Thyroid gland (tissue), 4 donors: Measurements from ENCODE around the gene ARHGAP10.

Experiments
- POLR2A ChIP-seq, 2 donors: fragments of 450-650 bp; IDR thresholded peaks; one replicate each; pipeline ENCODE4 v1.6.1; 2017; ENCODE audit warnings: antibody characterized with exemption in 2 of 2, mild to moderate bottlenecking in 2 of 2, moderate library complexity in 1 of 2
- TF ChIP-seq, protein P1 (sequence below), 6 experiments: fragments of 200-600 bp in 3 of 6; fragments of 450-650 bp in 3 of 6; sonication (generic) in 3 of 6; IDR thresholded peaks; one replicate each; pipeline ENCODE4 v1.5.1; 2016 to 2019; ENCODE audit warnings: antibody characterized with exemption in 6 of 6, mild to moderate bottlenecking in 2 of 6, inconsistent platforms in 1 of 6, moderate library complexity in 1 of 6

- TF ChIP-seq, protein P1, sequence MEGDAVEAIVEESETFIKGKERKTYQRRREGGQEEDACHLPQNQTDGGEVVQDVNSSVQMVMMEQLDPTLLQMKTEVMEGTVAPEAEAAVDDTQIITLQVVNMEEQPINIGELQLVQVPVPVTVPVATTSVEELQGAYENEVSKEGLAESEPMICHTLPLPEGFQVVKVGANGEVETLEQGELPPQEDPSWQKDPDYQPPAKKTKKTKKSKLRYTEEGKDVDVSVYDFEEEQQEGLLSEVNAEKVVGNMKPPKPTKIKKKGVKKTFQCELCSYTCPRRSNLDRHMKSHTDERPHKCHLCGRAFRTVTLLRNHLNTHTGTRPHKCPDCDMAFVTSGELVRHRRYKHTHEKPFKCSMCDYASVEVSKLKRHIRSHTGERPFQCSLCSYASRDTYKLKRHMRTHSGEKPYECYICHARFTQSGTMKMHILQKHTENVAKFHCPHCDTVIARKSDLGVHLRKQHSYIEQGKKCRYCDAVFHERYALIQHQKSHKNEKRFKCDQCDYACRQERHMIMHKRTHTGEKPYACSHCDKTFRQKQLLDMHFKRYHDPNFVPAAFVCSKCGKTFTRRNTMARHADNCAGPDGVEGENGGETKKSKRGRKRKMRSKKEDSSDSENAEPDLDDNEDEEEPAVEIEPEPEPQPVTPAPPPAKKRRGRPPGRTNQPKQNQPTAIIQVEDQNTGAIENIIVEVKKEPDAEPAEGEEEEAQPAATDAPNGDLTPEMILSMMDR (IDR thresholded peaks at IDR 0.05), result no peak
- no peak for TF ChIP-seq POLR2A (IDR thresholded peaks at IDR 0.05)
Observed at GRCh38 chr4:147777456-147778091, 45.7 kb downstream of the ARHGAP10 start.
